Breast epithelium (tissue), 3 donors: Measurements from ENCODE around the gene FUBP3.

Experiments
- CTCF ChIP-seq, 3 donors: fragments of 450-650 bp; IDR thresholded peaks; one replicate each; pipeline ENCODE4 v1.5.1; 2016 to 2017; ENCODE audit warnings: antibody characterized with exemption in 3 of 3, mild to moderate bottlenecking in 3 of 3, moderate library complexity in 3 of 3
- POLR2AphosphoS5 ChIP-seq, 3 donors: sonication (generic); formaldehyde crosslinking; IDR thresholded peaks; one replicate each; pipeline ENCODE4 v1.6.1; 2017; ENCODE audit warnings: antibody characterized with exemption in 3 of 3

- no peak for TF ChIP-seq CTCF (IDR thresholded peaks at IDR 0.05)
- TF ChIP-seq POLR2AphosphoS5 (IDR thresholded peaks at IDR 0.05): no peak
Measured at GRCh38 chr9:130556396-130557076, 22.8 kb upstream of the FUBP3 start.
